CD4-positive, alpha-beta T cell treated with Interleukin-4 for 4 hours (primary cell): ENCODE results near the gene PNMA8C.

ENCODE experiments used
- DNase-seq: peaks from one replicate; pipeline ENCODE4 v3.0.0-alpha.2; 2020

Gene PNMA8C

GRCh38 chr19:46428239-46429135, at the start of gene PNMA8C:
PNMA8C (minus strand) TSS chr19:46428936; CDS start chr19:46428359, 577 bp downstream.
- DNase-seq: peak; percentile 37

GRCh38 chr19:46475986-46476385, 47.2 kb upstream of the PNMA8C start:
- no peak for DNase-seq

- no peak for DNase-seq
These were observed 45.5 kb upstream of the PNMA8C start for GRCh38 chr19:46474211-46474610.

- DNase-seq: no peak
These were observed 43.9 kb upstream of the PNMA8C start for GRCh38 chr19:46472592-46472991.

- DNase-seq: no peak
These were observed 43.2 kb upstream of the PNMA8C start for GRCh38 chr19:46471811-46472543.

GRCh38 chr19:46471116-46471733, 42.5 kb upstream of the PNMA8C start, which contains the start of gene PNMA8A:
PNMA8A (minus strand) TSS chr19:46471563; CDS start chr19:46471035, 528 bp downstream.
- DNase-seq: no peak

- no peak for DNase-seq
These were observed 41.6 kb upstream of the PNMA8C start for GRCh38 chr19:46470376-46470775.

GRCh38 chr19:46469541-46470185, 40.9 kb upstream of the PNMA8C start:
- DNase-seq: no peak

GRCh38 chr19:46466536-46467196, 37.9 kb upstream of the PNMA8C start:
- no peak for DNase-seq

GRCh38 chr19:46463516-46463915, 34.8 kb upstream of the PNMA8C start:
- DNase-seq: no peak

GRCh38 chr19:46461537-46461936, 32.8 kb upstream of the PNMA8C start:
- DNase-seq: no peak

- no peak for DNase-seq
These were observed 32.2 kb upstream of the PNMA8C start for GRCh38 chr19:46460981-46461380.

- DNase-seq: no peak
These were observed 31.3 kb upstream of the PNMA8C start for GRCh38 chr19:46460055-46460454.

- no peak for DNase-seq
These were observed 28.2 kb upstream of the PNMA8C start for GRCh38 chr19:46456930-46457329.

- no peak for DNase-seq
These were observed 25.5 kb upstream of the PNMA8C start for GRCh38 chr19:46454244-46454643.

- DNase-seq: no peak
These were observed 24.9 kb upstream of the PNMA8C start for GRCh38 chr19:46453661-46454060.

- no peak for DNase-seq
These were observed 23.4 kb upstream of the PNMA8C start for GRCh38 chr19:46452186-46452585.

GRCh38 chr19:46451352-46451751, 22.6 kb upstream of the PNMA8C start:
- DNase-seq: no peak

GRCh38 chr19:46450737-46451136, 22.0 kb upstream of the PNMA8C start:
- DNase-seq: no peak

- no peak for DNase-seq
These were observed 20.5 kb upstream of the PNMA8C start for GRCh38 chr19:46449228-46449627.

GRCh38 chr19:46448601-46449000, 19.9 kb upstream of the PNMA8C start:
- DNase-seq: no peak

GRCh38 chr19:46447824-46448223, 19.1 kb upstream of the PNMA8C start:
- DNase-seq: no peak
